Retinal pigment epithelial cell (primary cell): ENCODE results near the gene DPCD.
"Not testable (repeated sequence)": the region's sequence is repeated elsewhere in the genome, so short reads cannot be mapped to it uniquely, and the experiment has no call there.

ENCODE experiments used
- DNase-seq: peaks from one replicate; pipeline ENCODE4 v3.0.0-alpha.2; 2010; ENCODE audit warnings: low read depth
- H3K4me3 ChIP-seq: 2 replicates; pipeline ENCODE4 v1.5.1; 2011; ENCODE audit warnings: mild to moderate bottlenecking, low read length, control low read depth, moderate library complexity
- CTCF ChIP-seq: conservative IDR thresholded peaks from 2 replicates; pipeline ENCODE4 v1.5.1; 2011; ENCODE audit warnings: low read depth, low read length, control low read depth, inconsistent platforms

Gene DPCD

GRCh38 chr10:101623528-101623927, 35.4 kb downstream of the DPCD start:
- no peak overlapping the region for H3K4me3 ChIP-seq
- DNase-seq: no peak
- no peak for TF ChIP-seq CTCF

GRCh38 chr10:101624526-101625102, 36.5 kb downstream of the DPCD start:
- TF ChIP-seq CTCF: no peak
- DNase-seq: no peak
- no peak overlapping the region for H3K4me3 ChIP-seq

GRCh38 chr10:101625821-101626412, 37.8 kb downstream of the DPCD start:
- no peak overlapping the region for H3K4me3 ChIP-seq
- no peak for TF ChIP-seq CTCF
- DNase-seq: no peak

GRCh38 chr10:101629837-101630632, 41.9 kb downstream of the DPCD start:
- no peak for TF ChIP-seq CTCF
- no peak overlapping the region for H3K4me3 ChIP-seq
- DNase-seq: no peak

- no peak for TF ChIP-seq CTCF
- no peak for DNase-seq
- no peak overlapping the region for H3K4me3 ChIP-seq
These were observed 42.5 kb downstream of the DPCD start for GRCh38 chr10:101630633-101630920.

- no peak for TF ChIP-seq CTCF
- H3K4me3 ChIP-seq: no peak overlapping the region
- DNase-seq: no peak
These were observed 43.8 kb downstream of the DPCD start for GRCh38 chr10:101631821-101632475.

- H3K4me3 ChIP-seq, DNase-seq: not testable (repeated sequence)
These were observed 45.4 kb downstream of the DPCD start for GRCh38 chr10:101633510-101633909.
